Transverse colon (tissue), 4 donors: Measurements from ENCODE around the gene NME3. TPM values are rescaled to one million over a fixed set of nuclear protein-coding genes. Genes with fewer than 3 reads are reported as not detected.

Experiments
- DNase-seq: peaks from one replicate; pipeline ENCODE4 v3.0.0-alpha.2; 2019
- H3K27ac ChIP-seq, 4 donors: fragments of 200-600 bp; sonication (generic); 2 replicates each; pipeline ENCODE4 v1.5.1; 2016 to 2018; ENCODE audit warnings: inconsistent platforms in 4 of 4
- H3K27me3 ChIP-seq: fragments of 200-600 bp; sonication (generic); 2 replicates; pipeline ENCODE4 v1.5.1; 2017; ENCODE audit warnings: inconsistent platforms
- H3K36me3 ChIP-seq, 4 donors: fragments of 200-600 bp; sonication (generic); 2 replicates each; pipeline ENCODE4 v1.5.1; 2017 to 2019; ENCODE audit warnings: inconsistent platforms in 4 of 4
- H3K4me1 ChIP-seq, 4 donors: fragments of 200-600 bp; sonication (generic); 2 replicates each; pipeline ENCODE4 v1.5.1; 2017 to 2020; ENCODE audit warnings: inconsistent platforms in 4 of 4
- H3K4me3 ChIP-seq, 4 donors: fragments of 200-600 bp; sonication (generic); 1 replicate in 1 of 4; 2 replicates in 3 of 4; pipeline versions ENCODE4 v1.5.1 to v1.6.1; 2017 to 2019; ENCODE audit warnings: inconsistent platforms in 4 of 4
- H3K9me3 ChIP-seq, 2 donors: fragments of 200-600 bp; sonication (generic); 2 replicates each; pipeline ENCODE4 v1.5.1; 2017 to 2019; ENCODE audit warnings: inconsistent platforms in 2 of 2
- CTCF ChIP-seq, 5 experiments: fragments of 200-600 bp in 3 of 5; fragments of 450-650 bp in 2 of 5; sonication (generic) in 3 of 5; IDR thresholded peaks; 1 replicate in 2 of 5; 2 replicates in 3 of 5; pipeline ENCODE4 v1.5.1; 2016 to 2017; ENCODE audit warnings: antibody characterized with exemption in 5 of 5, inconsistent platforms in 3 of 5, mild to moderate bottlenecking in 2 of 5, moderate library complexity in 1 of 5
- EP300 ChIP-seq: sonication (generic); formaldehyde crosslinking; IDR thresholded peaks from one replicate; pipeline ENCODE4 v1.6.1; 2017; ENCODE audit warnings: antibody characterized with exemption, low read depth
- POLR2A ChIP-seq: fragments of 450-650 bp; IDR thresholded peaks from one replicate; pipeline ENCODE4 v1.6.1; 2016; ENCODE audit warnings: antibody characterized with exemption, mild to moderate bottlenecking, moderate library complexity
- POLR2AphosphoS5 ChIP-seq, 3 donors: sonication (generic); formaldehyde crosslinking; IDR thresholded peaks; one replicate each; pipeline ENCODE4 v1.6.1; 2016; ENCODE audit warnings: antibody characterized with exemption in 3 of 3
- WGBS, 2 donors: methylation state at CpG; one replicate each; pipeline ENCODE4 v1.1.5; 2018; ENCODE audit warnings: low coverage in 1 of 2; 5-methylcytosine and 5-hydroxymethylcytosine counted together
- in situ Hi-C, 4 donors: fragments of 200-750 bp; cut with MboI; loops; one replicate each; pipeline versions ENCODE4 v1.15.0 to v1.15.1; 2017; ENCODE audit warnings: low sequenced_read_pairs in 3 of 4, low pct_ligation_motif_present in 1 of 4, low pct_unique_long_range_greater_than_20kb in 1 of 4
- intact Hi-C: fragments of 100-400 bp; cut with DNase I; formaldehyde crosslinking; loops from one replicate; pipeline ENCODE4 v1.15.1; 2023; ENCODE audit warnings: low total_unique reads
- total RNA-seq, 4 donors: library from RNA; depleted of rRNA; stranded (reverse); fragments of >200 nt; gene quantifications; one replicate each; pipeline ENCODE4 v1.1.0, GENCODE V29; 2016

The NME3 gene
- total RNA-seq, 4 donors from 2014 or later = 116 to 286 (median 132) TPM

DNA sequence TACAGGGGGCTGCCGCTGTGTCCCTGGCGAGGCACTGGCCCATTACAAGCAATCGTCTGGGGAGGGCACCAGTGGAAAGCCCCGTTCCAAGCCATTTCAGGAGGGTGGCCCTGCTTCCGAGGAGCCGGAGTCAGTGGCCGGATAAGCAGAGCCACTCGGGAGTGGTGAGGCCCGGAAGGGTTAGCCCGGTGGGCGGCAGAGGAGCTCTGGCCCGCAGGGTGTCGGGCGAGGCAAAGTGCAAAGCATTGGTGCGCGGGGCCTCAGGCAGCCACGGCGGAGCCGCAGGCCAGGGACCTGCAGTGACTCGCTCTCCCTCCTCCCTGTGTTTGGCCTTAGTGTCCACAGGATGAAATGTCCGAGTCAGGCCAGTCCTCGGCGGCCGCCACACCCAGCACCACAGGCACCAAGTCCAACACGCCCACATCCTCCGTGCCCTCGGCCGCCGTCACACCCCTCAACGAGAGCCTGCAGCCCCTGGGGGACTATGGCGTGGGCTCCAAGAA lies 24.6 kb downstream of the NME3 start:
- no peak overlapping the region for H3K27ac ChIP-seq
- WGBS, 2 donors = 95% methylated on average over 26 of the region's 31 CpGs; no CpG with 5 or more reads in 1 of the 2 donors
- intact Hi-C loops (no loop called here), in situ Hi-C loops (no loop called here)
- H3K9me3 ChIP-seq = no peaks in the 10 kb centered on the region
- H3K4me1 ChIP-seq = no peaks in the 10 kb centered on the region
- H3K4me3 ChIP-seq = no peak overlapping the region
- no peaks in the 10 kb centered on the region for H3K27me3 ChIP-seq
- peaks cover 0 to 27% (median 7%) of the 10 kb centered on the region in 4 donors for H3K36me3 ChIP-seq
- DNase-seq = no peak
- no peak for TF ChIP-seq POLR2A
- TF ChIP-seq EP300 = no peak
- no peak for TF ChIP-seq POLR2AphosphoS5 (IDR thresholded peaks at IDR 0.05)
- no peak for TF ChIP-seq CTCF (IDR thresholded peaks at IDR 0.05)

DNA sequence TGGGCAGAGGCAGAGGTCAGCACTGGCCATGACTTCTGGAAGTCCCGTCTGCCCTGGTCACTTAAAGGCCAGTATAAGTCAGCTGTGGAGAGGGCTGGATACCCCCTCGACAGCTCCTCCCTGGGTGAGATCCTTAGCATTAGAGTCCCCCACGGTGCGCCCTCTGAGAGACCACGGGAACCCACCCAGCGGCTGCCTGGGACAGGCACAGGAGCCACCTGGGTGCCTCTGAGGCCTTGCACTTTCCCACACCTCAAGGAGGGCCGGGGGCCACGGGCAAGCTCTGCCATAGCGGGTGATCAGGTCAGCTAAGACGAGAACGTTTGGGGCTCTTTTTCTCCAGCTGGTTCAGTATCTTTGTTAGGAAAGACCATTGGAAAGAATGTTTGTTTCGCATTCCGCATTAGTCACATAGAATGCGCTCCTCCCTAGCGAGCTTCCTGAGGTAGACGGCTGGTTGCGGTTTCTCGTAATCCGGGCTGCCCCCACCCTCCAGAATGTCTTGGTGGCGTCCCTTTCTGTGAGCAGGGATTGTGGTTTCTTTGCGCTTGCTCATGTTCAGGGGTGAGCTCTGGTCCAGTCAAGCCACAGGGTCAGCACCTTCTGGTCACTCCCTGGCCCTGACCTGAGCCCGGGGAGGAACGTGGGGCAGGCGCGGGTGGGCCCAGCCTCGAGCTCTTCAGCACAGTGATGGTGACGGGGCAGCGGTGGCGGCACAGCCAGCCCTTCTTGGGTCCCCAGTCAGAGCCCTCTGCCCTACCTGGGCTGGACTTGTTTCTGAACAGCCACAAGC lies 25.2 kb downstream of the NME3 start:
- Histone ChIP-seq H3K9me3 (no peaks in the 10 kb centered on the region), H3K4me3 (no peak overlapping the region), H3K27ac (no peak overlapping the region), H3K36me3 (peaks cover 0 to 27% (median 4%) of the 10 kb centered on the region in 4 donors), H3K27me3 (no peaks in the 10 kb centered on the region), H3K4me1 (no peaks in the 10 kb centered on the region)
- in situ Hi-C loops = no loop called here
- intact Hi-C loops = no loop called here
- WGBS, 2 donors = 92% methylated on average over 22 of the region's 29 CpGs; no CpG with 5 or more reads in 1 of the 2 donors
- DNase-seq = no peak
- no peak for TF ChIP-seq POLR2A
- no peak for TF ChIP-seq POLR2AphosphoS5 (IDR thresholded peaks at IDR 0.05)

GRCh38 chr16:1745181-1745899 lies 26.0 kb downstream of the NME3 start:
- H3K27me3 ChIP-seq = no peaks in the 10 kb centered on the region
- intact Hi-C loops = no loop called here
- H3K4me1 ChIP-seq = no peaks in the 10 kb centered on the region
- no peak overlapping the region for H3K4me3 ChIP-seq
- TF ChIP-seq POLR2A = no peak
- TF ChIP-seq CTCF (IDR thresholded peaks at IDR 0.05) = no peak
- TF ChIP-seq EP300 = no peak
- TF ChIP-seq POLR2AphosphoS5 (IDR thresholded peaks at IDR 0.05) = no peak
- H3K9me3 ChIP-seq = no peaks in the 10 kb centered on the region
- 88% methylated on average over 23 of the region's 25 CpGs; no CpG with 5 or more reads in 1 of the 2 donors for WGBS, 2 donors
- peaks cover 0 to 25% (median 4%) of the 10 kb centered on the region in 4 donors for H3K36me3 ChIP-seq
- in situ Hi-C loops = no loop called here
- no peak overlapping the region for H3K27ac ChIP-seq
- DNase-seq = no peak

DNA sequence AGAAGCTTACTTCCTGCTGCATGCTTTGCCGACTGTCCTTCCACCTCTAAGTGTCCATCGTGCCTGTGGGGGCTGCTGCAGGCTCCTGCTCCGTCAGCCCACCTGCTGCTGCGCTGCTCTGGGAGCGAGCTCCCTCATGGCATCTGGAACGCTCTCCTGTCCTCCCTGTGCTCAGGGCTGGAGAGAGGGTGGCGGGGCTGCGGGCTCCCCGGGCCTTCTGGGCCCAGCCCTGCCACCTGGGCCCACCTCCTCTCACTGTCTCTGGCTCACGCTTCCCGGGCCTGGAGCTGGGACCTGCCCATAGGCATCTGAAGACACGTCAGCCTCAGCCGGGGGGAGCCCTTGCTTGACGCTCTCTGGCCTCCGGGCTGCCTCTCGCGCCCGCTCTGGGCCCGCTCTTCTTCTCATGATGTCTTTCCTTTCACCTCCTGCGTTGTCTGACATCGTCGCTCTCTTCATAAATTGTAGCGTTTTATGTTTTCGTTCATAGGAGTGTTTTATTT lies 27.0 kb downstream of the NME3 start:
- DNase-seq = no peak
- Histone ChIP-seq H3K36me3 (peaks cover 0 to 17% (median 4%) of the 10 kb centered on the region in 4 donors), H3K9me3 (no peaks in the 10 kb centered on the region), H3K27ac (no peak overlapping the region), H3K4me1 (no peaks in the 10 kb centered on the region), H3K27me3 (no peaks in the 10 kb centered on the region), H3K4me3 (no peak overlapping the region)
- in situ Hi-C loops = no loop called here
- intact Hi-C loops = no loop called here
- WGBS, 2 donors = 91 to 95% methylated on average over 9 to 24 of the region's 24 CpGs
- no peak for TF ChIP-seq EP300
- no peak for TF ChIP-seq POLR2AphosphoS5 (IDR thresholded peaks at IDR 0.05)
- TF ChIP-seq CTCF (IDR thresholded peaks at IDR 0.05) = no peak
- TF ChIP-seq POLR2A = no peak
